A204.1 (cell line): Measurements from ENCODE around the gene RPS6KL1.

ENCODE experiments used
- FAIRE-seq: peaks from 2 replicates; lab custom pipeline; 2012; peaks lifted over from hg19 to GRCh38; lab: Jason Lieb, UNC

Gene RPS6KL1

GRCh38 chr14:74952180-74952665 is 29.2 kb upstream of the RPS6KL1 start:
- no peak for FAIRE-seq

- no peak for FAIRE-seq
These were observed 28.6 kb upstream of the RPS6KL1 start for GRCh38 chr14:74951443-74952179.

- no peak for FAIRE-seq
These were observed 27.9 kb upstream of the RPS6KL1 start for GRCh38 chr14:74950795-74951442.

- no peak for FAIRE-seq
These were observed 27.0 kb upstream of the RPS6KL1 start for GRCh38 chr14:74949859-74950573.

GRCh38 chr14:74949191-74949601 is 26.1 kb upstream of the RPS6KL1 start:
- FAIRE-seq: no peak

- no peak for FAIRE-seq
These were observed 25.4 kb upstream of the RPS6KL1 start for GRCh38 chr14:74948228-74949175.

- no peak for FAIRE-seq
These were observed 24.5 kb upstream of the RPS6KL1 start for GRCh38 chr14:74947353-74948227.

GRCh38 chr14:74946659-74947281 is 23.7 kb upstream of the RPS6KL1 start:
- FAIRE-seq: no peak

- no peak for FAIRE-seq
These were observed 23.0 kb upstream of the RPS6KL1 start for GRCh38 chr14:74945852-74946658.

GRCh38 chr14:74945261-74945851 is 22.3 kb upstream of the RPS6KL1 start:
- no peak for FAIRE-seq

- no peak for FAIRE-seq
These were observed 19.5 kb upstream of the RPS6KL1 start for GRCh38 chr14:74942608-74943007.

GRCh38 chr14:74942181-74942580 is 19.1 kb upstream of the RPS6KL1 start:
- no peak for FAIRE-seq

- no peak for FAIRE-seq
These were observed 18.6 kb upstream of the RPS6KL1 start for GRCh38 chr14:74941676-74942097.

GRCh38 chr14:74940956-74941565 is 18.0 kb upstream of the RPS6KL1 start:
- FAIRE-seq: no peak

GRCh38 chr14:74938531-74939495 is 15.8 kb upstream of the RPS6KL1 start:
- FAIRE-seq: no peak

- FAIRE-seq: no peak
These were observed 14.1 kb upstream of the RPS6KL1 start for GRCh38 chr14:74937171-74937570.

- FAIRE-seq: no peak
These were observed 13.7 kb upstream of the RPS6KL1 start for GRCh38 chr14:74936731-74937130.

GRCh38 chr14:74936151-74936550 is 13.1 kb upstream of the RPS6KL1 start:
- no peak for FAIRE-seq
